Ovary (tissue), 9 donors: ENCODE results near the gene IVL. TPM values are rescaled to one million over a fixed set of nuclear protein-coding genes. Genes with fewer than 3 reads are reported as not detected.

Experiments
- DNase-seq, 5 donors: peaks; one replicate each; pipeline ENCODE4 v3.0.0-alpha.2; 2019 to 2020
- H3K27ac ChIP-seq, 2 donors: fragments of 200-600 bp; one replicate each; pipeline versions ENCODE4 v1.5.1 to v1.8.0; 2019 to 2022
- H3K27me3 ChIP-seq: fragments of 200-600 bp; one replicate; pipeline ENCODE4 v1.8.0; 2022
- H3K36me3 ChIP-seq: fragments of 200-600 bp; sonication (generic); one replicate; pipeline ENCODE4 v1.5.1; 2019
- H3K4me1 ChIP-seq: one replicate; pipeline ENCODE4 v1.8.1; 2013; ENCODE audit warnings: mild to moderate bottlenecking, moderate library complexity; ENCODE audit not compliant: insufficient read depth
- H3K4me3 ChIP-seq: fragments of 200-600 bp; sonication (generic); one replicate; pipeline ENCODE4 v1.5.1; 2017
- H3K9me3 ChIP-seq, 2 donors: fragments of 200-600 bp in 1 of 2; sonication (generic) in 1 of 2; one replicate each; pipeline versions ENCODE4 v1.5.1 to v1.8.1; 2013 to 2019; ENCODE audit warnings: mild to moderate bottlenecking in 1 of 2, moderate library complexity in 1 of 2
- CTCF ChIP-seq, 3 donors: fragments of 450-650 bp in 2 of 3; fragments of 200-600 bp in 1 of 3; IDR thresholded peaks; one replicate each; pipeline versions ENCODE4 v1.5.1 to v1.8.0; 2016 to 2022; ENCODE audit warnings: antibody characterized with exemption in 3 of 3, mild to moderate bottlenecking in 1 of 3
- EP300 ChIP-seq: sonication (generic); formaldehyde crosslinking; IDR thresholded peaks from one replicate; pipeline ENCODE4 v1.6.1; 2017; ENCODE audit warnings: antibody characterized with exemption
- POLR2A ChIP-seq: fragments of 450-650 bp; IDR thresholded peaks from one replicate; pipeline ENCODE4 v1.6.1; 2017; ENCODE audit warnings: antibody characterized with exemption, mild to moderate bottlenecking, moderate library complexity
- WGBS, 3 donors: extraction: QIAGEN DNeasy Blood & Tissue Kit in 1 of 3; methylation state at CpG; one replicate each; pipeline versions ENCODE4 v1.1.5 to v1.1.7; 2013 to 2017; 5-methylcytosine and 5-hydroxymethylcytosine counted together
- intact Hi-C, 4 donors: fragments of 100-400 bp; cut with DNase I; formaldehyde crosslinking; loops; one replicate each; pipeline versions ENCODE4 v1.11.0 to v1.15.1; 2022 to 2023
- polyA plus RNA-seq, 2 donors: library from polyadenylated mRNA; stranded (reverse); fragments of 200-250 nt in 1 of 2; fragments of 350-450 nt in 1 of 2; fragmentation: Illumina TruSeq in 1 of 2; extraction: RNeasy Lipid Tissue Mini Kit (QIAGEN cat#74804) in 1 of 2; gene quantifications; one replicate each; pipeline ENCODE4 v1.2.3, GENCODE V29; 2013 to 2014
- total RNA-seq, 7 donors: library from RNA; depleted of rRNA in 2 of 7; stranded (reverse); fragments of >200 nt in 2 of 7; fragmentation: NEBNext Ultra II Directional in 3 of 7; extraction: Animal tissue kit (Norgen Biotek cat#: 25700) in 3 of 7; gene quantifications; one replicate each; pipeline versions ENCODE4 v1.1.0 to v1.2.4, GENCODE V29; 2016 to 2023
- donor health status: DM: no; HTN: no; CAD: no; lungs with moderate emphysema.
- donor health status: DM: no; HTN: no; CAD: no.
- donor health status: Bipolar disorder and iron deficiency.
- donor health status: DM: yes; HTN: yes; CAD: no.
- donor health status: DM: no; HTN: no; CAD: no.
- donor health status: DM: yes; HTN: yes; CAD: no.

Gene IVL
- total and polyA plus RNA-seq, 9 donors: not detected

- Histone ChIP-seq H3K36me3 (no peaks in the 10 kb centered on the region), H3K4me1 (no peaks in the 10 kb centered on the region), H3K4me3 (no peak overlapping the region), H3K27ac (no peak overlapping the region), H3K9me3 (no peaks in the 10 kb centered on the region), H3K27me3 (no peaks in the 10 kb centered on the region)
- WGBS, 3 donors: 86 to 95% (median 94%) methylated on average over 2 of the region's 2 CpGs
- TF ChIP-seq CTCF (IDR thresholded peaks at IDR 0.05) (no peak), POLR2A (no peak), EP300 (no peak)
- intact Hi-C loops: no loop called here
- DNase-seq: no peak
Observed at GRCh38 chr1:152866321-152866720, 42.0 kb upstream of the IVL start.

- H3K27ac ChIP-seq: no peak overlapping the region
- H3K4me1 ChIP-seq: no peaks in the 10 kb centered on the region
- DNase-seq: peak; percentile 49 to 70 (median 61)
- H3K27me3 ChIP-seq: no peaks in the 10 kb centered on the region
- no peak for TF ChIP-seq POLR2A
- TF ChIP-seq CTCF (IDR thresholded peaks at IDR 0.05): peak in 2 of 3 donors; percentile 28 to 30
- no peaks in the 10 kb centered on the region for H3K9me3 ChIP-seq
- H3K36me3 ChIP-seq: no peaks in the 10 kb centered on the region
- WGBS, 3 donors: 39 to 50% (median 48%) methylated on average over 9 of the region's 9 CpGs
- no peak overlapping the region for H3K4me3 ChIP-seq
- intact Hi-C loops: loop anchor here in 1 of 4 donors (5.0 kb wide), 1 partner anchor 352 kb away; no protein-coding TSS in a partner anchor
Observed at GRCh38 chr1:152869808-152870419, 38.4 kb upstream of the IVL start.

DNA sequence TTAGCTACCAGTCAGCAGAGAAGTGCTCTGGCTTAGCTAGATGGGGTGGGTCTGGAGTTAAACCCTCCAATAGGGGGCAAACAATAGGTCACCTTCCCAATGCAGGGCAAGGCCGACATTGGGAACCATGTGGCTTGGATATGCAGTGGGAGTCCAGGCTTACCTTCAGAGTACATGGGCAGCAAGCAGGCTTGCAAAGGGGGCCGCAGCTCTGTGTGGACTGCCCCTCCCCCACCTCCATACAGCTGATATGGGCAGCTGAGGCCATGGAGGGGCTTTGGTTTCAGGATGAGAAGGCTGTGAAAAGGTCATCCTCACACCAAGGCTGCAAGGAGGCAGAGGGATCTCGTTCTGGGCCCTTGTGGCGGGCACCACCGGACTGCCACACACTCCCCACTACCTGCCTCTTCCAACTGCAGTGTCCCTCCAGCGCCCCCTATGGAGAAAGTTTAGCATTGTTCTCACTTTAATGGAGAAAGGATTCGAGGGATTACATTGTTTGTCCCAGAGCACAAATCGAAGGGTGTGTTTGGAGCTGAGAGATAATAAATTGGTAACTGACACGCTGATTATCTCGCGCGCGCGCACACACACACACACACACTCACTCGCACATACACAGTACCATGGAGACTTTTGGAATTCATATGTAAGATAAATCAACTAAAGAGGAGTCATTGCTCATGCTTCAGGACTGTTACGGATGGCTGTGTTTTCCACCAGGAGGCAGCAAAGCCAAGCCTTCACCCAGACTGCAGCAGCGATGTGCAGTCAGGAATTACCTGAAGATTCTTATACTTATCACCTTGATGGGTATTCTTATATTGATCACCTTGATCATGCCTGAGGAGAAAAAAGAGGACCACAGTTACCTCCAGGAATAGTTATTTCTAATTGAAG lies 37.3 kb upstream of the IVL start:
- 60 to 74% (median 68%) methylated on average over 17 of the region's 17 CpGs for WGBS, 3 donors
- no peak for TF ChIP-seq CTCF (IDR thresholded peaks at IDR 0.05)
- intact Hi-C loops: loop anchor here in 1 of 4 donors (5.0 kb wide), 1 partner anchor 351 kb away; no protein-coding TSS in a partner anchor
- Histone ChIP-seq H3K4me3 (no peak overlapping the region), H3K9me3 (no peaks in the 10 kb centered on the region), H3K27ac (no peak overlapping the region), H3K36me3 (no peaks in the 10 kb centered on the region), H3K27me3 (no peaks in the 10 kb centered on the region), H3K4me1 (no peaks in the 10 kb centered on the region)
- DNase-seq: no peak

- Histone ChIP-seq H3K27ac (no peak overlapping the region), H3K27me3 (no peaks in the 10 kb centered on the region), H3K36me3 (no peaks in the 10 kb centered on the region), H3K9me3 (no peaks in the 10 kb centered on the region), H3K4me1 (no peaks in the 10 kb centered on the region), H3K4me3 (no peak overlapping the region)
- no peak for DNase-seq
- intact Hi-C loops: loop anchor here in 1 of 4 donors (5.0 kb wide), 1 partner anchor 351 kb away; no protein-coding TSS in a partner anchor
- no peak for TF ChIP-seq EP300
- TF ChIP-seq POLR2A: no peak
- no peak for TF ChIP-seq CTCF (IDR thresholded peaks at IDR 0.05)
- 91 to 95% (median 94%) methylated on average over 6 of the region's 6 CpGs for WGBS, 3 donors
Observed at GRCh38 chr1:152871731-152872126, 36.6 kb upstream of the IVL start.
